Calu3 (cell line): ENCODE measurements around the gene ZNF436. TPM values are rescaled to one million over a fixed set of nuclear protein-coding genes. Genes with fewer than 3 reads are reported as not detected.
"Not testable (repeated sequence)": the region's sequence is repeated elsewhere in the genome, so short reads cannot be mapped to it uniquely, and the experiment has no call there.

Source experiments
- BruUV-seq: library from RNA; stranded (reverse); fragments of 400-500 nt; replicated peaks from 2 replicates; lab custom pipeline; 2021; lab: Mats Ljungman, UMichigan
- CTCF ChIA-PET: fragments of 300-600 bp; sonication (Branson Sonifier 250); formaldehyde crosslinking; loops from one replicate; lab custom pipeline; 2022; ENCODE audit warnings: antibody characterized with exemption; lab: Charles Lee
- DNase-seq: peaks from one replicate; pipeline ENCODE4 v3.0.0; 2022
- H3K27ac Mint-ChIP-seq: one replicate; pipeline ENCODE4 v1.8.0; 2022; ENCODE audit warnings: mixed read lengths; ENCODE audit not compliant: unreplicated experiment
- H3K27me3 Mint-ChIP-seq: one replicate; pipeline ENCODE4 v1.8.0; 2022; ENCODE audit warnings: mixed read lengths; ENCODE audit not compliant: unreplicated experiment
- H3K36me3 Mint-ChIP-seq: one replicate; pipeline ENCODE4 v1.8.0; 2022; ENCODE audit warnings: mild to moderate bottlenecking, moderate library complexity, mixed read lengths; ENCODE audit not compliant: insufficient read depth, unreplicated experiment
- H3K4me1 Mint-ChIP-seq: one replicate; pipeline ENCODE4 v1.8.0; 2022; ENCODE audit warnings: mild to moderate bottlenecking, low read depth, mixed read lengths; ENCODE audit not compliant: unreplicated experiment
- H3K4me3 Mint-ChIP-seq: one replicate; pipeline ENCODE4 v1.8.0; 2022; ENCODE audit warnings: mild to moderate bottlenecking, low read depth, moderate library complexity, mixed read lengths; ENCODE audit not compliant: unreplicated experiment
- H3K9me3 Mint-ChIP-seq: one replicate; pipeline ENCODE4 v1.8.0; 2022; ENCODE audit warnings: low read depth, mixed read lengths; ENCODE audit not compliant: unreplicated experiment
- CTCF ChIP-seq: fragments of 200-600 bp; IDR thresholded peaks from one replicate; pipeline ENCODE4 v1.8.0; 2022; ENCODE audit warnings: antibody characterized with exemption; ENCODE audit not compliant: unreplicated experiment
- intact Hi-C: fragments of 100-400 bp; cut with micrococcal nuclease; formaldehyde crosslinking; loops from one replicate; pipeline ENCODE4 v1.10.0; 2022; ENCODE audit not compliant: unreplicated experiment
- total RNA-seq: library from RNA; stranded (reverse); gene quantifications from 2 replicates; pipeline ENCODE4 v1.2.3, GENCODE V29; 2022

The ZNF436 gene
- total RNA-seq, 1 experiment from 2014 or later: 5.8 TPM

DNA sequence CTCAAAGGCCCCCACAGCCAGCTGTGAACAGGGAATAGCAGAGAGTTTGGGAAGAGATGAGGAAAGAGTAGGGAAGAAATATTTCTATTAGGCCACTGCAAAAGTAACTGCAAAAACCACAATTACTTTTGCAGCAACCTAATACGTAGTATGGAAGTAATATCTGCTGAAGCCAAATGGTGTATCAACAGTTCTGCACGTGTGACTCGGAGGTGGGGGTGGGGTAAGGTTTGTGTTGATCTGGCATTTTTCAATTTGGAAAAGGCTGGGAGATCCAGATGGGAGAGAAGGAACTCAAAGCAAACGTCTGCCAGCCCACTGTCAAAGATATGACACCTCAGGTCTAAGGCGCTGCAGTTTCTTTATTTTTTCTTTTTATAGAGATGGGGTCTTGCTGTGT, 11.1 kb upstream of the ZNF436 start:
- Mint-ChIP-seq H3K4me1 (peaks cover 19% of the 10 kb centered on the region), H3K4me3 (no peak overlapping the region), H3K27me3 (no peaks in the 10 kb centered on the region), H3K36me3 (no peaks in the 10 kb centered on the region), H3K27ac (no peak overlapping the region), H3K9me3 (no peaks in the 10 kb centered on the region)
- no peak for TF ChIP-seq CTCF
- no TSS peak for BruUV-seq
- CTCF ChIA-PET: interaction anchor here (1.0 kb wide), 1 partner anchor 23 kb away, joined by 3 read pairs; no protein-coding TSS in a partner anchor
- intact Hi-C loops: no loop called here
- no peak for DNase-seq

DNA sequence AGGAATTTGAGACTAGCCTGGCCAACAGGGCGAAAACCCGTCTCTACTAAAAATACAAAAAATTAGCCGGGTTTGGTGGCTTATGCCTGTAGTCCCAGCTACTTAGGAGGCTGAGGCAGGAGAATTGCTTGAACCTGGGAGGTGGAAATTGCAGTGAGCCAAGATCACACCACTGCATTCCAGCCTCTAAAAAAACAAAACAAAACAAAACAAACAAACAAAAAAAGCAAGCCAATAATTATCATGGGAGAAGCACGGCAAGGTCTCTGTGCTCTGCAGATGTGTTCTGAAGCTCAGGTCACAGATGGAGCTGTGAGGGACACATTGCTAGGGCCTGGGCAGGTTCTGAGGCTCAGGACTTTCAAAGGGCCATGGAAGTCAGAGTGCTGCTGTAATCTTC, 10.6 kb upstream of the ZNF436 start:
- peaks cover 19% of the 10 kb centered on the region for H3K4me1 Mint-ChIP-seq
- H3K4me3 Mint-ChIP-seq, CTCF ChIA-PET, H3K27ac Mint-ChIP-seq, H3K27me3 Mint-ChIP-seq, H3K36me3 Mint-ChIP-seq, H3K9me3 Mint-ChIP-seq, DNase-seq, intact Hi-C loops, BruUV-seq: not testable (repeated sequence)

DNA sequence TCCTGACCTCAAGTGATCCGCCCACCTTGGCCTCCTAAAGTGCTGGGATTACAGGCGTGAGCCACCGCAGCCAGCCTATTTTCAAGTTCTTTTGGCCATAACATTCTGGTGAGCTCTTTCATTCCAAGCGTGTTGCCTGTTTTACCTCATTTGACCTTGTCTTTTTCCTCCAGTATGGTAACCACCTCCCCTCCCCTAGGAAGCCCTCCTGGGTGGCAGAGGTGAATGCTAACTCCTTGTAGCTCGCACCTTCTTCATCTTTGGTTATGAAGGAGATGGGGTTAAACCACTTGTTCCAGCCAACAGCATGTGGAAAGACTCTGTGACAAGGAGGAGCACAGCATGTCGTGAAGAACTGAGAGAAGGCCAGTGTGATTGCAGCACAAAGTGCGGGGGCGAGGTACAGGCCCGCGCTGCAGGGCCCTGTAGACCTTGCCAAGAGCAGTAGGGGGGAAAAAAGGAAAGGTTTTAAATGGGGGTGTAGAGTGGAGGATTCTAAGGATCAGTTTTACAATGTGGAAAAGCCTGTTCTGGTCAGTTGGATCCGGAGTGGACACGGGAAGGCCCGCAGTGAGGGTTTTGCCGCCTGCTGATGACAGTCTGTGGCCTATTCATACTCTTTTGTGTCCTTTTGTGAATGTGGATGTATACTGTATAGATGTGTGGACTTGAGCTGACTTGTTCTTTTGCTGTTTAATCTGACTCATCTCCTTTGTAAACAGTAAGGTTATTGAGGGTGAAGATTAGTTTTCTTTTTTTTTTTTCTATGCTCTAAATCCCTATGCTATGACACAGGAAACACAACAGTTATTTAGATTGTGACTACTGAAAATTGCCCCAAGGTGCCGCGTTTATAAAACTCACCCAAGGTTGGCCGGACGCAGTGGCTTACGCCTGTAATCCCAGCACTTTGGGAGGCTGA, 7.5 kb upstream of the ZNF436 start:
- H3K27me3 Mint-ChIP-seq: no peaks in the 10 kb centered on the region
- H3K4me3 Mint-ChIP-seq: peak overlapping the region; percentile 4
- intact Hi-C loops: no loop called here
- peak; percentile 21 for DNase-seq
- H3K4me1 Mint-ChIP-seq: peaks cover 10% of the 10 kb centered on the region
- H3K27ac Mint-ChIP-seq: peak overlapping the region; percentile 51
- CTCF ChIA-PET: interaction anchor here (0.7 to 2.1 kb wide), 3 partner anchors 27 to 315 kb away, joined by 3 to 6 read pairs (median 4); partner anchors contain the start of genes HNRNPR and RPL11
- TF ChIP-seq CTCF: no peak
- BruUV-seq: no TSS peak
- no peaks in the 10 kb centered on the region for H3K36me3 Mint-ChIP-seq
- no peaks in the 10 kb centered on the region for H3K9me3 Mint-ChIP-seq

DNA sequence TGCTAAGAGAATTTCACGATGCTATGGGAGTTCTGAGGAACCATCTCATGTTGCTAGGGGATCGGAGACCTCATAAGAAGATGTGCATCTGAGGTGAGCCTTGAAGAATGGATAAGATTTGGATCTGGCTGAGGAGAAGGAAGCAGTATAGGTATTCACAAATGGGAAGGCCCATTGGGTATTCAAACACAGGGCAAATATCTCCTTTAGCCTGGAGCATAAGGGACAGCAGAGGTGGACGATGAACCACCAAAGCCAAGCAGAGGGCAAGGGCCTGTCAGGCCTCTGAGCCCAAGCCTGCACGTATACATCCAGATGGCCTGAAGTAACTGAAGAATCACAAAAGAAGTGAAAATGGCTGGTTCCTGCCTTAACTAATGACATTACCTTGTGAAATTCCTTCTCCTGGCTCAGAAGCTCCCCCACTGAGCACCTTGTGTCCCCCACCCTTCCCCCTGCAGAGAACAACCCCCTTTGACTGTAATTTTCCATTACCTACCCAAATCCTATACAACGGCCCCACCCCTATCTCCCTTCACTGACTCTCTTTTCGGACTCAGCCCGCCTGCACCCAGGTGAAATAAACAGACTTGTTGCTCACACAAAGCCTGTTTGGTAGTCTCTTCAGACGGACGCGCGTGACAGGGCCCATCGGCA, 4.6 kb upstream of the ZNF436 start:
- H3K9me3 Mint-ChIP-seq, CTCF ChIA-PET, DNase-seq, BruUV-seq, intact Hi-C loops, H3K4me3 Mint-ChIP-seq, H3K27me3 Mint-ChIP-seq, H3K27ac Mint-ChIP-seq: not testable (repeated sequence)
- peaks cover 11% of the 10 kb centered on the region for H3K36me3 Mint-ChIP-seq
- peaks cover 32% of the 10 kb centered on the region for H3K4me1 Mint-ChIP-seq
